HG03442 (cell line): ENCODE data around the gene DUX4.
"Not testable (repeated sequence)": the region's sequence is repeated elsewhere in the genome, so short reads cannot be mapped to it uniquely, and the experiment has no call there.

ENCODE experiments used
- ATAC-seq: cut with Tn5 transposase; IDR thresholded peaks from one replicate; pipeline ENCODE4 v1.9.1; 2021; ENCODE audit warnings: mild to moderate bottlenecking, moderate library complexity; ENCODE audit not compliant: unreplicated experiment

Gene DUX4

GRCh38 chr4:190173428-190173827 lies at the start of gene DUX4:
Gene DUX4, plus strand, starts transcription at chr4:190173774. Its CDS starts 0 bp downstream, at chr4:190173774.
- ATAC-seq = not testable (repeated sequence)

GRCh38 chr4:190175436-190175835 lies 1.9 kb downstream of the DUX4 start:
- ATAC-seq = not testable (repeated sequence)

- not testable (repeated sequence) for ATAC-seq
Observed at GRCh38 chr4:190177727-190178605, 4.4 kb downstream of the DUX4 start.

- not testable (repeated sequence) for ATAC-seq
Observed at GRCh38 chr4:190178606-190178990, 5.0 kb downstream of the DUX4 start.

GRCh38 chr4:190179030-190179739 lies 5.6 kb downstream of the DUX4 start:
- ATAC-seq = peak; percentile 36

- peak; percentile 22 for ATAC-seq
Observed at GRCh38 chr4:190179740-190180094, 6.1 kb downstream of the DUX4 start.

- not testable (repeated sequence) for ATAC-seq
Observed at GRCh38 chr4:190180947-190181346, 7.4 kb downstream of the DUX4 start.

GRCh38 chr4:190181481-190182100 lies 8.0 kb downstream of the DUX4 start:
- ATAC-seq = not testable (repeated sequence)

- not testable (repeated sequence) for ATAC-seq
Observed at GRCh38 chr4:190203510-190203909, 29.9 kb downstream of the DUX4 start.
